ENCODE results near the gene HNRNPLL. TPM values are rescaled to one million over a fixed set of nuclear protein-coding genes. Genes with fewer than 3 reads are reported as not detected.
"Not testable (repeated sequence)": the region's sequence is repeated elsewhere in the genome, so short reads cannot be mapped to it uniquely, and the experiment has no call there.

Gene HNRNPLL
- total RNA-seq, 2 experiments from 2014 or later, result 44.9 to 46.5 TPM

DNA sequence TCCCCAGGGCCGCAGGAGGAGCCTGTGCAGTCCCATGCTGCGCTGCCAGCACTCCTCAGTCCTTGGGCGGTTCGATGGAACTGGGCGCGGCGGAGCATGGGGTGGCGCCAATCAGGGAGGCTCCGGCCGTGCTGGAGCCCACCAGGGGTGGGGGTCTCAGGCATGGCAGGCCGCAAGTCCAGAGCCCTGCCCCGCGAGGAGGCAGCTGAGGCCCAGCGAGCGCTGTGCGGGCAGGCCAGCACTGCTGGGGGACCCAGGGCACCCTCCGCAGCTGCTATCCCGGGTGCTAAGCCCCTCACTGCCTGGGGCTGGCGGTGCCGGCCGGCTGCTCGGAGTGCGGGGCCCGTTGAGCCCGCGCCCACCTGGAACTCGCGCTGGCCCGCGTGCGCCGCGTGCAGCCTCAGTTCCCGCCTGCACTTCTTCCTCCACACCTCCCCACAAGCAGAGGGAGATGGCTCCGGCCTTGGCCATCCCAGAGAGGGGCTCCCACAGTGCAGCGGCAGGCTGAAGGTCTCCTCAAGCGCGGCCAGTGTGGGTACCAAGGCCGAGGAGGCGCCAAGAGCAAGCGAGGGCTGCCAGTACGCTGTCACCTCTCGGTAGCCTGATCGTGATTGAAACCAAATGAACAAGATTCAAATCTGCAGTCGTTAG, 40.4 kb upstream of the HNRNPLL start:
- H3K27me3 ChIP-seq (ENCODE audit: control insufficient read depth in 1 of 2, insufficient read depth in 2 of 2, low read length in 2 of 2), result no peaks in the 10 kb centered on the region
- H3K27ac ChIP-seq (ENCODE audit: low read depth in 1 of 2, low read length in 2 of 2), result peak overlapping the region; percentile 21 to 77
- Mint-ChIP-seq H3K36me3 (ENCODE audit: low read depth) (no peaks in the 10 kb centered on the region), H3K9me3 (no peaks in the 10 kb centered on the region), H3K27me3 (no peaks in the 10 kb centered on the region), H3K27ac (peak overlapping the region; percentile 84), H3K4me3 (no peak overlapping the region), H3K4me1 (ENCODE audit: low read depth) (peaks cover 31% of the 10 kb centered on the region)
- DNase-seq, result no peak
- H3K9me3 ChIP-seq (ENCODE audit: control insufficient read depth in 1 of 2, insufficient read depth in 1 of 2, low read length in 2 of 2), result no peaks in the 10 kb centered on the region
- TF ChIP-seq, protein P1, sequence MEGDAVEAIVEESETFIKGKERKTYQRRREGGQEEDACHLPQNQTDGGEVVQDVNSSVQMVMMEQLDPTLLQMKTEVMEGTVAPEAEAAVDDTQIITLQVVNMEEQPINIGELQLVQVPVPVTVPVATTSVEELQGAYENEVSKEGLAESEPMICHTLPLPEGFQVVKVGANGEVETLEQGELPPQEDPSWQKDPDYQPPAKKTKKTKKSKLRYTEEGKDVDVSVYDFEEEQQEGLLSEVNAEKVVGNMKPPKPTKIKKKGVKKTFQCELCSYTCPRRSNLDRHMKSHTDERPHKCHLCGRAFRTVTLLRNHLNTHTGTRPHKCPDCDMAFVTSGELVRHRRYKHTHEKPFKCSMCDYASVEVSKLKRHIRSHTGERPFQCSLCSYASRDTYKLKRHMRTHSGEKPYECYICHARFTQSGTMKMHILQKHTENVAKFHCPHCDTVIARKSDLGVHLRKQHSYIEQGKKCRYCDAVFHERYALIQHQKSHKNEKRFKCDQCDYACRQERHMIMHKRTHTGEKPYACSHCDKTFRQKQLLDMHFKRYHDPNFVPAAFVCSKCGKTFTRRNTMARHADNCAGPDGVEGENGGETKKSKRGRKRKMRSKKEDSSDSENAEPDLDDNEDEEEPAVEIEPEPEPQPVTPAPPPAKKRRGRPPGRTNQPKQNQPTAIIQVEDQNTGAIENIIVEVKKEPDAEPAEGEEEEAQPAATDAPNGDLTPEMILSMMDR (IDR thresholded peaks at IDR 0.05), result no peak
- ChIA-PET POLR2A (interaction anchor here (0.6 to 2.4 kb wide), 10 partner anchors 9 to 108 kb away, joined by 3 to 8 read pairs (median 3); partner anchors contain the start of genes GALM and SRSF7), CTCF (interaction anchor here (0.6 to 1.6 kb wide), 5 partner anchors 10 to 765 kb away, joined by 3 to 6 read pairs (median 4); partner anchors contain the start of gene HNRNPLL)
- no peaks in the 10 kb centered on the region for H3K36me3 ChIP-seq (ENCODE audit: insufficient read depth, low read length)
- intact Hi-C loops (cut with DNase I, micrococcal nuclease), result no loop called here
- H3K4me1 ChIP-seq (ENCODE audit: insufficient read depth, low read length), result peaks cover 28% of the 10 kb centered on the region
- ATAC-seq (ENCODE audit: poor library complexity), result no peak
- H3K4me3 ChIP-seq (ENCODE audit: low read length), result no peak overlapping the region

DNA sequence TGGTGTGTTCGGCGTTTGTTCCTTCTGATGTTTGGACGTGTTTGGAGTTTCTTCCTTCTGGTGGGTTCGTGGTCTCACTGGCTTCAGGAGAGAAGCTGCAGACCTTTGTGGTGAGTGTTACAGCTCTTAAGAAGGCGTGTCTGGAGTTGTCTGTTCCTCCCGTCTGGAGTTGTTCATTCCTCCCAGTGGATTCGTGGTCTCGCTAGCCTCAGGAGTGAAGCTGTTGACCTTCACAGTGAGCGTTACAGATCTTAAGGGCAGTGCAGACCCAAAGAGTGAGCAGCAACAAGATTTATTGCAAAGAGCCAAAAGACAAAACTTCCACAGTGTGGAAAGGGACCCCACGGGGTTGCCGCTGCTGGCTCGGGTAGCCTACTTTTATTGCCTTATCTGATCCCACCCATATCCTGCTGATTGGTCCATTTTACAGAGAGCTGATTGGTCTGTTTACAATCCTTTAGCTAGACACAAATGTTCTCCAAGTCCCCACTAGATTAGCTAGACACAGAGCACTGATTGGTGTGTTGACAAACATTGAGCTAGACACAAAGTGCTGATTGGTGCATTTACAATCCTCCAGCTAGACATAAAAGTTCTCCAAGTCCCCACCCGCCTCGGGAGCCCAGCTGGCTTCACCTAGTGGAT, 39.8 kb upstream of the HNRNPLL start:
- ATAC-seq (ENCODE audit: poor library complexity); H3K9me3 Mint-ChIP-seq; H3K9me3 ChIP-seq (ENCODE audit: control insufficient read depth in 1 of 2, insufficient read depth in 1 of 2, low read length in 2 of 2); intact Hi-C loops (cut with DNase I, micrococcal nuclease); H3K36me3 ChIP-seq (ENCODE audit: insufficient read depth, low read length); H3K36me3 Mint-ChIP-seq (ENCODE audit: low read depth); H3K27me3 ChIP-seq (ENCODE audit: control insufficient read depth in 1 of 2, insufficient read depth in 2 of 2, low read length in 2 of 2); H3K4me3 ChIP-seq (ENCODE audit: low read length); H3K4me3 Mint-ChIP-seq; DNase-seq; H3K27ac ChIP-seq (ENCODE audit: low read depth in 1 of 2, low read length in 2 of 2); H3K27me3 Mint-ChIP-seq: not testable (repeated sequence)
- Mint-ChIP-seq H3K4me1 (ENCODE audit: low read depth) (peaks cover 25% of the 10 kb centered on the region), H3K27ac (peak overlapping the region; percentile 73)
- ChIA-PET POLR2A (interaction anchor here (0.8 to 2.4 kb wide), 6 partner anchors 10 to 109 kb away, joined by 3 to 8 read pairs (median 4); partner anchors contain the start of genes GALM and SRSF7), CTCF (interaction anchor here (1.5 to 1.6 kb wide), 2 partner anchors 11 to 39 kb away, joined by 5 to 6 read pairs; partner anchors contain the start of gene HNRNPLL)
- H3K4me1 ChIP-seq (ENCODE audit: insufficient read depth, low read length), result peaks cover 22% of the 10 kb centered on the region

DNA sequence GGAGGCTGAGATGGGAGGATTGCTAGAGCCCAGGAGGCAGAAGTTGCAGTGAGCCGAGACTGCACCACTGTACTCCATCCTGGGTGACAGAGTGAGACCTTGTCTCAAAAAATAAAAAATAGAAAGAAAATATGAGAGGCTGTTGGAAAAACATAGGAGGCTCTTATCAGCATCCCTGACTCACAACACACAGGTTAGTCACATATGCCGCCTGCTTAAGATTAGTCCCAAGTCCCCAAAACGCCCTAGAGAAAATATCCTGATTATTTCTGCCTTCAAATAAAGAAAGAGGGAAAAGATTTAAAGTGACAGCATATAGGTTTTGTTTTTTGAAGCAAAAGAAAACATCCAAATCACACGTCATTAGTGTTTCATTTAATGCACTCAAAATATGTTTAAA, 33.3 kb upstream of the HNRNPLL start:
- no peaks in the 10 kb centered on the region for H3K9me3 Mint-ChIP-seq
- DNase-seq, result no peak
- no peak overlapping the region for H3K27ac ChIP-seq (ENCODE audit: low read depth in 1 of 2, low read length in 2 of 2)
- peaks cover 15% of the 10 kb centered on the region for H3K4me1 Mint-ChIP-seq (ENCODE audit: low read depth)
- intact Hi-C loops (cut with DNase I, micrococcal nuclease), result no loop called here
- no peak overlapping the region for H3K4me3 ChIP-seq (ENCODE audit: low read length)
- POLR2A ChIA-PET, result no interaction called here
- no peaks in the 10 kb centered on the region for H3K27me3 ChIP-seq (ENCODE audit: control insufficient read depth in 1 of 2, insufficient read depth in 2 of 2, low read length in 2 of 2)
- H3K27ac Mint-ChIP-seq, result no peak overlapping the region
- H3K4me3 Mint-ChIP-seq, result no peak overlapping the region
- ATAC-seq (ENCODE audit: poor library complexity), result no peak
- no peaks in the 10 kb centered on the region for H3K27me3 Mint-ChIP-seq
- no peaks in the 10 kb centered on the region for H3K36me3 ChIP-seq (ENCODE audit: insufficient read depth, low read length)
- H3K4me1 ChIP-seq (ENCODE audit: insufficient read depth, low read length), result no peaks in the 10 kb centered on the region
- no peaks in the 10 kb centered on the region for H3K9me3 ChIP-seq (ENCODE audit: control insufficient read depth in 1 of 2, insufficient read depth in 1 of 2, low read length in 2 of 2)
- no peaks in the 10 kb centered on the region for H3K36me3 Mint-ChIP-seq (ENCODE audit: low read depth)
- CTCF ChIA-PET, result interaction anchor here (0.6 kb wide), 1 partner anchor 1627 kb away, joined by 3 read pairs; no protein-coding TSS in a partner anchor
- TF ChIP-seq, protein P1 (IDR thresholded peaks at IDR 0.05), result no peak
